DOHH2 (cell line): ENCODE measurements around the gene SLAMF7.

ENCODE experiments used
- EZH2phosphoT487 ChIP-seq: fragments of 200-600 bp; sonication (generic); IDR thresholded peaks from 2 replicates; pipeline ENCODE4 v1.6.1; 2017; ENCODE audit warnings: borderline replicate concordance, mild to moderate bottlenecking, antibody characterized with exemption, low read length, moderate library complexity, mixed read lengths
- TF ChIP-seq, protein P1 (sequence below): fragments of 200-600 bp; sonication (generic); IDR thresholded peaks from one replicate; pipeline ENCODE4 v1.5.1; 2014; ENCODE audit warnings: antibody characterized with exemption, mild to moderate bottlenecking, low read depth, low read length; ENCODE audit not compliant: poor library complexity, severe bottlenecking

DNA sequence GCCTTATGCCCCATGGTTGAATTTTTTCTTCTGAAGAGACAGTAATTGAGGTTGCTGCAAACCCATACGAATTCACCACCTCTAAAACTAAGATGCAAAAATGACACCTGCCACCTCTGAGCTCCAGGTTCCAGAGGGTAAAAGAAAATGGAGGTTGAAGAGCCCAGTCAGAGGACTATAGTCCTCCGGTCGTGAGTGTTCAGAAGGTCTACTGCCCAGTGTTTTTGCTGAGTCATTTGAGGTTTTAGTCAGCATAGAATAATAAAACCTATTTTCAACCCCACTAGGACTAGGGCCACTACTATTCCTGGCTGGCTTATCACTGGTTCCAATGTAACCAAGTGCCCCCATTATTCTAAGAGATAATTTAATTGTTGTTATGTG, 12.9 kb upstream of the SLAMF7 start:
- TF ChIP-seq, protein P1, sequence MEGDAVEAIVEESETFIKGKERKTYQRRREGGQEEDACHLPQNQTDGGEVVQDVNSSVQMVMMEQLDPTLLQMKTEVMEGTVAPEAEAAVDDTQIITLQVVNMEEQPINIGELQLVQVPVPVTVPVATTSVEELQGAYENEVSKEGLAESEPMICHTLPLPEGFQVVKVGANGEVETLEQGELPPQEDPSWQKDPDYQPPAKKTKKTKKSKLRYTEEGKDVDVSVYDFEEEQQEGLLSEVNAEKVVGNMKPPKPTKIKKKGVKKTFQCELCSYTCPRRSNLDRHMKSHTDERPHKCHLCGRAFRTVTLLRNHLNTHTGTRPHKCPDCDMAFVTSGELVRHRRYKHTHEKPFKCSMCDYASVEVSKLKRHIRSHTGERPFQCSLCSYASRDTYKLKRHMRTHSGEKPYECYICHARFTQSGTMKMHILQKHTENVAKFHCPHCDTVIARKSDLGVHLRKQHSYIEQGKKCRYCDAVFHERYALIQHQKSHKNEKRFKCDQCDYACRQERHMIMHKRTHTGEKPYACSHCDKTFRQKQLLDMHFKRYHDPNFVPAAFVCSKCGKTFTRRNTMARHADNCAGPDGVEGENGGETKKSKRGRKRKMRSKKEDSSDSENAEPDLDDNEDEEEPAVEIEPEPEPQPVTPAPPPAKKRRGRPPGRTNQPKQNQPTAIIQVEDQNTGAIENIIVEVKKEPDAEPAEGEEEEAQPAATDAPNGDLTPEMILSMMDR = no peak
- no peak for TF ChIP-seq EZH2phosphoT487
